ENCODE data around the gene DDX39A.

DDX39A gene

GRCh38 chr19:14407605-14408484 is 11.3 kb downstream of the DDX39A start:
- peak; percentile 57 to 61 for DNase-seq

- peak; percentile 33 to 52 for DNase-seq
These were observed 12.3 kb downstream of the DDX39A start for GRCh38 chr19:14406645-14407401.

- peak; percentile 90 to 91 for DNase-seq
These were observed 13.1 kb downstream of the DDX39A start for GRCh38 chr19:14405758-14406644.

GRCh38 chr19:14405380-14405757 is 13.8 kb downstream of the DDX39A start:
- DNase-seq, result no peak

- peak; percentile 38 to 60 for DNase-seq
These were observed 14.8 kb downstream of the DDX39A start for GRCh38 chr19:14404312-14404711.

- DNase-seq, result peak; percentile 27 to 47
These were observed 15.8 kb downstream of the DDX39A start for GRCh38 chr19:14403145-14403930.

- peak; percentile 58 to 74 for DNase-seq
These were observed 16.6 kb downstream of the DDX39A start for GRCh38 chr19:14402332-14403144.

- peak; percentile 35 to 57 for DNase-seq
These were observed 17.5 kb downstream of the DDX39A start for GRCh38 chr19:14401468-14402195.

- DNase-seq, result peak; percentile 51 to 59
These were observed 18.1 kb downstream of the DDX39A start for GRCh38 chr19:14400951-14401431.

GRCh38 chr19:14397168-14397567 is 22.0 kb downstream of the DDX39A start:
- DNase-seq, result peak in 1 of 2 donors; percentile 46

- DNase-seq, result peak in 1 of 2 donors; percentile 39
These were observed 22.4 kb downstream of the DDX39A start for GRCh38 chr19:14396730-14397129.

GRCh38 chr19:14395710-14396336 is 23.3 kb downstream of the DDX39A start:
- DNase-seq, result no peak

- DNase-seq, result no peak
These were observed 23.9 kb downstream of the DDX39A start for GRCh38 chr19:14395262-14395661.

GRCh38 chr19:14394167-14394566 is 25.0 kb downstream of the DDX39A start:
- no peak for DNase-seq

- no peak for DNase-seq
These were observed 25.8 kb downstream of the DDX39A start for GRCh38 chr19:14393329-14393728.

GRCh38 chr19:14391156-14391821 is 27.9 kb downstream of the DDX39A start:
- no peak for DNase-seq

- no peak for DNase-seq
These were observed 28.6 kb downstream of the DDX39A start for GRCh38 chr19:14390548-14390947.

- peak; percentile 62 to 72 for DNase-seq
These were observed 33.6 kb downstream of the DDX39A start for GRCh38 chr19:14385492-14385891.

Measured in CD4-positive, alpha-beta T cell treated with Interleukin-4 for 1 hour (primary cell).